ENCODE data around the gene KIRREL3. TPM values are rescaled to one million over a fixed set of nuclear protein-coding genes. Genes with fewer than 3 reads are reported as not detected.
A peak's percentile ranks its signal among the peaks of the same experiment; 100 is the strongest.
"Not testable (repeated sequence)": the region's sequence is repeated elsewhere in the genome, so short reads cannot be mapped to it uniquely, and the experiment has no call there.

Gene KIRREL3
- total and polyA plus RNA-seq, 9 donors = 0.25 to 5.3 (median 0.48) TPM

GRCh38 chr11:126400019-126400418, 600.6 kb downstream of the KIRREL3 start:
- peak in 1 of 5 donors; percentile 5 for DNase-seq
- Histone ChIP-seq H3K36me3 (no peaks in the 10 kb centered on the region), H3K4me1 (ENCODE audit: insufficient read depth) (peaks cover 31% of the 10 kb centered on the region), H3K4me3 (no peak overlapping the region), H3K9me3 (no peaks in the 10 kb centered on the region), H3K27me3 (no peaks in the 10 kb centered on the region), H3K27ac (no peak overlapping the region)
- intact Hi-C loops (cut with DNase I) = loop anchor here in 1 of 4 donors (5.0 kb wide), 1 partner anchor 1262 kb away; no protein-coding TSS in a partner anchor
- no peak for TF ChIP-seq CTCF (IDR thresholded peaks at IDR 0.05)
- TF ChIP-seq POLR2A (IDR thresholded peaks at IDR 0.05) = no peak
- TF ChIP-seq EP300 (IDR thresholded peaks at IDR 0.05) = no peak

GRCh38 chr11:126398721-126399120, 601.8 kb downstream of the KIRREL3 start:
- Histone ChIP-seq H3K27ac (no peak overlapping the region), H3K4me3 (no peak overlapping the region), H3K4me1 (ENCODE audit: insufficient read depth) (peaks cover 40% of the 10 kb centered on the region), H3K9me3 (no peaks in the 10 kb centered on the region), H3K27me3 (no peaks in the 10 kb centered on the region), H3K36me3 (no peaks in the 10 kb centered on the region)
- WGBS, 3 donors = 100% methylated on average over 1 of the region's 1 CpG
- DNase-seq = no peak
- TF ChIP-seq POLR2A (IDR thresholded peaks at IDR 0.05) (no peak), CTCF (IDR thresholded peaks at IDR 0.05) (no peak), EP300 (IDR thresholded peaks at IDR 0.05) (no peak)
- intact Hi-C loops (cut with DNase I) = no loop called here

- WGBS, 3 donors = 86 to 95% (median 89%) methylated on average over 4 of the region's 4 CpGs
- Histone ChIP-seq H3K4me1 (ENCODE audit: insufficient read depth) (peaks cover 42% of the 10 kb centered on the region), H3K27ac (no peak overlapping the region), H3K4me3 (no peak overlapping the region), H3K36me3 (no peaks in the 10 kb centered on the region), H3K9me3 (no peaks in the 10 kb centered on the region), H3K27me3 (no peaks in the 10 kb centered on the region)
- TF ChIP-seq CTCF (IDR thresholded peaks at IDR 0.05) = no peak
- no peak for TF ChIP-seq EP300 (IDR thresholded peaks at IDR 0.05)
- no peak for TF ChIP-seq POLR2A (IDR thresholded peaks at IDR 0.05)
- intact Hi-C loops (cut with DNase I) = no loop called here
- DNase-seq = no peak
Measured at GRCh38 chr11:126398296-126398695, 602.3 kb downstream of the KIRREL3 start.

- H3K4me1 ChIP-seq (ENCODE audit: insufficient read depth) = peaks cover 43% of the 10 kb centered on the region
- H3K27ac ChIP-seq = peak overlapping the region in 1 of 2 donors; percentile 0
Measured at GRCh38 chr11:126396965-126397364, 603.6 kb downstream of the KIRREL3 start.

GRCh38 chr11:126396266-126396665, 604.3 kb downstream of the KIRREL3 start:
- peak overlapping the region in 1 of 2 donors; percentile 28 for H3K27ac ChIP-seq
- 48 to 61% (median 58%) methylated on average over 15 of the region's 15 CpGs for WGBS, 3 donors
- peak in 1 of 5 donors; percentile 42 for DNase-seq
- peaks cover 45% of the 10 kb centered on the region for H3K4me1 ChIP-seq (ENCODE audit: insufficient read depth)
- H3K9me3 ChIP-seq; H3K4me3 ChIP-seq; H3K27me3 ChIP-seq; H3K36me3 ChIP-seq; intact Hi-C loops (cut with DNase I): not testable (repeated sequence)

More at GRCh38 chr11:126396965-126397364, 603.6 kb downstream of the KIRREL3 start:
- H3K9me3 ChIP-seq = no peaks in the 10 kb centered on the region
- H3K4me3 ChIP-seq = no peak overlapping the region
- no peak for TF ChIP-seq EP300 (IDR thresholded peaks at IDR 0.05)
- no peaks in the 10 kb centered on the region for H3K36me3 ChIP-seq
- intact Hi-C loops (cut with DNase I) = no loop called here
- H3K27me3 ChIP-seq = no peaks in the 10 kb centered on the region
- 18 to 44% (median 28%) methylated on average over 4 of the region's 4 CpGs for WGBS, 3 donors
- peak in 1 of 5 donors; percentile 8 for DNase-seq

All from ovary (tissue), 9 donors.